ENCODE data around the gene CYP2D6. TPM values are rescaled to one million over a fixed set of nuclear protein-coding genes. Genes with fewer than 3 reads are reported as not detected.

Gene CYP2D6
- total RNA-seq, 1 donor from 2014 or later = 0.58 TPM

DNA sequence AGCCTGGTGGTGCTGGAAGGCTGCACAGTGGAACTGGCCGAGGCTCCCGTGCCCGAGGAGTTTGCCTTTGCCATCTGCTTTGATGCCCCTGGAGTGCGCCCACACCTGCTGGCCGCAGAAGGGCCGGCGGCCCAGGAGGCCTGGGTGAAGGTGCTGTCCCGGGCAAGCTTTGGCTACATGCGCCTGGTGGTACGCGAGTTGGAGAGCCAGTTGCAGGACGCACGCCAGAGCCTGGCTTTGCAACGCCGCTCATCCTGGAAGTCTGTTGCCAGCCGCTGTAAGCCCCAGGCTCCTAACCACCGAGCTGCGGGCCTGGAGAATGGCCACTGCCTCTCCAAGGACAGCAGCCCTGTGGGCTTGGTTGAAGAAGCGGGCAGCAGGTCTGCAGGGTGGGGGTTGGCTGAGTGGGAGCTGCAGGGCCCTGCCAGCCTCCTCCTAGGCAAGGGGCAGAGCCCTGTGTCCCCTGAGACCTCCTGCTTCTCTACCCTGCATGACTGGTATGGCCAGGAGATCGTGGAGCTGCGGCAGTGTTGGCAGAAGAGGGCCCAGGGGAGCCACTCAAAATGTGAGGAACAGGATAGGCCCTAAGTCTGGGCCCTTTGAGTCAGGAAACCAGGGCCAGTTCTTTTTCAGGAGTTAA is 53.0 kb downstream of the CYP2D6 start:
- TF ChIP-seq, protein P1, sequence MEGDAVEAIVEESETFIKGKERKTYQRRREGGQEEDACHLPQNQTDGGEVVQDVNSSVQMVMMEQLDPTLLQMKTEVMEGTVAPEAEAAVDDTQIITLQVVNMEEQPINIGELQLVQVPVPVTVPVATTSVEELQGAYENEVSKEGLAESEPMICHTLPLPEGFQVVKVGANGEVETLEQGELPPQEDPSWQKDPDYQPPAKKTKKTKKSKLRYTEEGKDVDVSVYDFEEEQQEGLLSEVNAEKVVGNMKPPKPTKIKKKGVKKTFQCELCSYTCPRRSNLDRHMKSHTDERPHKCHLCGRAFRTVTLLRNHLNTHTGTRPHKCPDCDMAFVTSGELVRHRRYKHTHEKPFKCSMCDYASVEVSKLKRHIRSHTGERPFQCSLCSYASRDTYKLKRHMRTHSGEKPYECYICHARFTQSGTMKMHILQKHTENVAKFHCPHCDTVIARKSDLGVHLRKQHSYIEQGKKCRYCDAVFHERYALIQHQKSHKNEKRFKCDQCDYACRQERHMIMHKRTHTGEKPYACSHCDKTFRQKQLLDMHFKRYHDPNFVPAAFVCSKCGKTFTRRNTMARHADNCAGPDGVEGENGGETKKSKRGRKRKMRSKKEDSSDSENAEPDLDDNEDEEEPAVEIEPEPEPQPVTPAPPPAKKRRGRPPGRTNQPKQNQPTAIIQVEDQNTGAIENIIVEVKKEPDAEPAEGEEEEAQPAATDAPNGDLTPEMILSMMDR (IDR thresholded peaks at IDR 0.05; ENCODE audit: insufficient read depth, low read length, poor library complexity, severe bottlenecking) = no peak
- no peak overlapping the region for H3K4me3 ChIP-seq (ENCODE audit: low read depth, low read length)
- no peaks in the 10 kb centered on the region for H3K36me3 ChIP-seq (ENCODE audit: control insufficient read depth, insufficient read depth, low read length)
- no peaks in the 10 kb centered on the region for H3K27me3 ChIP-seq (ENCODE audit: control insufficient read depth, insufficient read depth, low read length)
- DNase-seq (ENCODE audit: low read depth) = no peak

GRCh38 chr22:42076764-42077485 is 53.7 kb downstream of the CYP2D6 start:
- Histone ChIP-seq H3K36me3 (ENCODE audit: control insufficient read depth, insufficient read depth, low read length) (no peaks in the 10 kb centered on the region), H3K4me3 (ENCODE audit: low read depth, low read length) (no peak overlapping the region), H3K27me3 (ENCODE audit: control insufficient read depth, insufficient read depth, low read length) (no peaks in the 10 kb centered on the region)
- no peak for DNase-seq (ENCODE audit: low read depth)
- TF ChIP-seq, protein P1 (IDR thresholded peaks at IDR 0.05; ENCODE audit: insufficient read depth, low read length, poor library complexity, severe bottlenecking) = no peak

Other genes with a start within 250 kb of the CYP2D6 start
- not detected in 2 replicates for gene SHISA8, start 215.7 kb downstream of the CYP2D6 start, total RNA-seq
- gene TNFRSF13C, start 204.0 kb downstream of the CYP2D6 start, total RNA-seq = 0.41 and 0.96 TPM in 2 replicates
- gene CENPM, start 183.7 kb downstream of the CYP2D6 start, total RNA-seq = 9.8 and 14.3 TPM in 2 replicates
- 1.9 and 2.5 TPM in 2 replicates for gene SEPTIN3, start 161.4 kb downstream of the CYP2D6 start, total RNA-seq
- 0.68 and 2.6 TPM in 2 replicates for gene WBP2NL, start 132.0 kb downstream of the CYP2D6 start, total RNA-seq
- 26.3 and 28.4 TPM in 2 replicates for gene NAGA, start 60.0 kb downstream of the CYP2D6 start, total RNA-seq
- gene PHETA2, start 56.6 kb downstream of the CYP2D6 start, total RNA-seq = 4.6 and 8.7 TPM in 2 replicates
- gene SMDT1, start 51.1 kb downstream of the CYP2D6 start, total RNA-seq = 7.1 and 16.3 TPM in 2 replicates
- gene NDUFA6, start 40.0 kb downstream of the CYP2D6 start, total RNA-seq = 52.0 and 67.3 TPM in 2 replicates
- 48.2 and 52.4 TPM in 2 replicates for gene TCF20, start 139.8 kb upstream of the CYP2D6 start, total RNA-seq